HFFc6 (cell line): ENCODE data around the gene POGK. TPM values are rescaled to one million over a fixed set of nuclear protein-coding genes. Genes with fewer than 3 reads are reported as not detected.
A peak's percentile ranks its signal among the peaks of the same experiment; 100 is the strongest.
"Not testable (repeated sequence)": the region's sequence is repeated elsewhere in the genome, so short reads cannot be mapped to it uniquely, and the experiment has no call there.

Experiments
- DNase-seq: peaks from one replicate; pipeline ENCODE4 v3.0.0-alpha.2; 2018
- H3K27ac Mint-ChIP-seq: 2 replicates; pipeline ENCODE4 v1.8.0; 2020; ENCODE audit warnings: mild to moderate bottlenecking, mixed read lengths
- H3K27me3 Mint-ChIP-seq: 2 replicates; pipeline ENCODE4 v1.8.0; 2021; ENCODE audit warnings: mild to moderate bottlenecking, moderate library complexity, mixed read lengths; ENCODE audit not compliant: insufficient read depth
- H3K36me3 Mint-ChIP-seq: 2 replicates; pipeline ENCODE4 v1.8.0; 2021; ENCODE audit warnings: low read depth, mixed read lengths
- H3K4me1 Mint-ChIP-seq: 2 replicates; pipeline ENCODE4 v1.8.0; 2020; ENCODE audit warnings: low read depth, mixed read lengths
- H3K4me3 Mint-ChIP-seq: 2 replicates; pipeline ENCODE4 v1.8.0; 2020; ENCODE audit warnings: mild to moderate bottlenecking, moderate library complexity, mixed read lengths
- H3K9me3 Mint-ChIP-seq: 2 replicates; pipeline ENCODE4 v1.8.0; 2020; ENCODE audit warnings: mild to moderate bottlenecking, mixed read lengths
- total RNA-seq, 6 experiments: library from RNA; stranded (reverse); fragmentation: NEBNext Ultra II Directional; extraction: Animal tissue kit (Norgen Biotek cat#: 25700); gene quantifications; 2 replicates in 1 of 6; 3 replicates in 5 of 6; pipeline ENCODE4 v1.2.3, GENCODE V29; 2021
- TF ChIP-seq, protein P1 (sequence below): fragments of 200-600 bp; sonication (generic); IDR thresholded peaks from 2 replicates; pipeline ENCODE4 v1.5.0; 2021; ENCODE audit warnings: antibody characterized with exemption, mild to moderate bottlenecking

POGK gene
- total RNA-seq, 6 experiments from 2014 or later, result 27.6 to 36.3 (median 29.4) TPM

DNA sequence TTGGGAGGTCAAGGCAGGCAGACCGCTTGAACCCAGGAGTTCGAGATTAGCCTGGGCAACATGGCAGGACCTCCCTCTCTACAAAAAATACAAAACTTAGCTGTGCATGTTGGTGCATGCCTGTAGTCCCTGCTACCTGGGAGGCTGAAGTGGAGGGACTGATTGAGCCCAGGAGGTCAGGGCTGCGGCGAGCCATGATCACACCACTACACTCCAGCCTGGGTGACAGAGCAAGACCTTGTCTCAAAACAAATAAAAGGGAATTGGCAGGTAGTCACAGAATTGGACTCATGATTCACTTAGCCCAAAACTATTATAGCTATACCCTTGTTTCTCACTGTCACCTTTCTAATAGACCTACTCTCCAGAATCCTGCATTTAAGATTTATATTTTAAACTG is 31.3 kb downstream of the POGK start:
- no peak overlapping the region for H3K27ac Mint-ChIP-seq
- DNase-seq, result no peak
- peaks cover 23% of the 10 kb centered on the region for H3K4me1 Mint-ChIP-seq
- H3K9me3 Mint-ChIP-seq, result no peaks in the 10 kb centered on the region
- peaks cover 10% of the 10 kb centered on the region; the same call in 1 of the 2 replicates for H3K36me3 Mint-ChIP-seq
- no peak overlapping the region for H3K4me3 Mint-ChIP-seq
- TF ChIP-seq, protein P1, sequence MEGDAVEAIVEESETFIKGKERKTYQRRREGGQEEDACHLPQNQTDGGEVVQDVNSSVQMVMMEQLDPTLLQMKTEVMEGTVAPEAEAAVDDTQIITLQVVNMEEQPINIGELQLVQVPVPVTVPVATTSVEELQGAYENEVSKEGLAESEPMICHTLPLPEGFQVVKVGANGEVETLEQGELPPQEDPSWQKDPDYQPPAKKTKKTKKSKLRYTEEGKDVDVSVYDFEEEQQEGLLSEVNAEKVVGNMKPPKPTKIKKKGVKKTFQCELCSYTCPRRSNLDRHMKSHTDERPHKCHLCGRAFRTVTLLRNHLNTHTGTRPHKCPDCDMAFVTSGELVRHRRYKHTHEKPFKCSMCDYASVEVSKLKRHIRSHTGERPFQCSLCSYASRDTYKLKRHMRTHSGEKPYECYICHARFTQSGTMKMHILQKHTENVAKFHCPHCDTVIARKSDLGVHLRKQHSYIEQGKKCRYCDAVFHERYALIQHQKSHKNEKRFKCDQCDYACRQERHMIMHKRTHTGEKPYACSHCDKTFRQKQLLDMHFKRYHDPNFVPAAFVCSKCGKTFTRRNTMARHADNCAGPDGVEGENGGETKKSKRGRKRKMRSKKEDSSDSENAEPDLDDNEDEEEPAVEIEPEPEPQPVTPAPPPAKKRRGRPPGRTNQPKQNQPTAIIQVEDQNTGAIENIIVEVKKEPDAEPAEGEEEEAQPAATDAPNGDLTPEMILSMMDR, result no peak
- no peaks in the 10 kb centered on the region; the same call in none of the 2 replicates for H3K27me3 Mint-ChIP-seq

DNA sequence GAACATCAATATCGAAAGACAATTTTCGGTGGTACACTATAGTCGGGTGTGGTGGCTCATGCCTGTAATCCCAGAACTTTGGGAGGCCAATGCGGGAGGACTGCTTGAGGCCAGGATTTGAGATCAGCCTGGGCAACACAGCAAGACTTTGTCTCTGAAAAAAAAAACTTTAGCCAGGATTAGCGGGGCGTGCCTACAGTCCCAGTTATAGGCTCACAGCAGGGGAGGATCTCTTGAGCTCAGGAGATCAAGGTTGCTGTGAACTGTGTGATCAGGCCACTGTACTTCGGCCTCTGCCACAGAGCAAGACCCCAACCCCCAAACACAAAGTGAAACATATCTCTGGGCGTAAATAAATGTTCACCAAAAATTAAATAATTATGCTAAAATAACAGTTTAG is 35.2 kb downstream of the POGK start:
- Mint-ChIP-seq H3K9me3 (peaks cover 4% of the 10 kb centered on the region; the same call in 1 of the 2 replicates), H3K27me3 (no peaks in the 10 kb centered on the region; the same call in 1 of the 2 replicates), H3K27ac (no peak overlapping the region), H3K4me3 (peak overlapping the region; percentile 94), H3K4me1 (peaks cover 31% of the 10 kb centered on the region), H3K36me3 (peaks cover 4% of the 10 kb centered on the region; the same call in 1 of the 2 replicates)
- no peak for DNase-seq
- TF ChIP-seq, protein P1, result no peak

DNA sequence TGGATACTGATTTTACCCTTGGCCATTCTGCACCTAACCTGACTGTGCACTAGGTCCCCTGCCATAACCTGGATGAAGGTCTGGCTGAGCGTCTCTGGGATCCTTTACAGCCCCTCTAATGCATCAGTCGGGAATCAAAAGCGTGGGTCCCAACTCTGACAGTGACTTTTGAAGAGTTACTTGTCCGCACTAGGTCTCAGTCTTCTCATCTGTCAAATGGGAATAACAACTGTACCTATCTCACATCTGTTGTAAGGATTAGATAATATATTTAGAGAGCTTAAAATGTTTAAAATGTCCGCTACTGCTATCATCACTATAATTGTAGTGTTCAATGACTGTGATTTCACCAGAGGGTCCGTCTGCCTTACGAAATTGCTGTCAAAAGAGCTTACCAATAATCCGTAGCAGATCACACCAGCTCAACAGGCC is 36.0 kb downstream of the POGK start:
- Mint-ChIP-seq H3K4me1 (peaks cover 31% of the 10 kb centered on the region), H3K4me3 (peak overlapping the region; percentile 94), H3K27me3 (no peaks in the 10 kb centered on the region; the same call in 1 of the 2 replicates), H3K9me3 (peaks cover 4% of the 10 kb centered on the region; the same call in 1 of the 2 replicates), H3K36me3 (peaks cover 4% of the 10 kb centered on the region; the same call in 1 of the 2 replicates), H3K27ac (peak overlapping the region; percentile 72)
- DNase-seq, result no peak
- TF ChIP-seq, protein P1, result no peak

DNA sequence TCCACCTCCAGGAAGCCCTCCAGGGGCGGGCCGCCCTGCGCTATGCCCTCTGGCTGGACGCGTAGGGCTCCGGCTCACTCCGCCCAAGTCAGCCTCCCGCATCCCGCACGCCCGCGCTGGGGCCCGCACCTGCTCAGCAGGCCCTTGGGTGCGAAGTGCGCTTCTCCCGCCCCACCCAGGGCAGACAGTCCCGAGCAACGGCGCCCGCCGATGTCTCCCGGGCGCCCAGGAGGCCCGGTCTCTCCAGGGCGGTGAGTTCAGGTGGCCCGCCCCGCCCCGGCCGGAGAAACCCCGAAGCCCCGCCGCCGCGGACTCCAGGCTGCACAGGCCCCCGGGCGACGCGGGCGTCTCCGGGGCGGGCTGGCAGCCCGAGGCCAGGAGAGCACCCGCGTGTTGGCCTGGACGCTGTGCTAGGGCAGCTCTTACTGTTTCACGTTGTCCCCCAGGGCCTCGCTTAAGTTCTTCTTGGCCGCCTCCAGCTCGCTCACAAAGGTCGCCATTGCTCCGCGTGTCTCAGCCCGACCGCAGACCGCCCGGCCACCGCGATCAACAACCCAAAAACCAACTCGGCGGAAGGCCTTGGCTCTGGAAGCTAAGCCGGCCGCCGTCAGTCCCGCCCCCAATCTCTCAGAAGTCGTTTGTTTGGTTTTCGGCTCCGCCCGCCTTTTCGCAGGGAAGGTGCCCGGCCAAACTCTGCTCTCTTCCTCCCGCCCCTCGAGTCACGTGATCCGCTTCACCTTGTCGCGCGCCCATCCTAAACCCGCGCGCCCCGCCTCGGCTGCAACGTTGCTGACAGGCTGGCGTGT is 36.7 kb downstream of the POGK start, which contains the start of gene TADA1:
TSS of gene TADA1 (minus strand) at position 531 of the 806 bp plus-strand sequence. CDS start at position 500, 31 bp downstream.
- peak within 1 kb of the TSS; percentile 94 for H3K27ac Mint-ChIP-seq
- H3K4me1 Mint-ChIP-seq, result peaks cover 31% of the 10 kb centered on the region
- peaks cover 4% of the 10 kb centered on the region; the same call in 1 of the 2 replicates for H3K36me3 Mint-ChIP-seq
- DNase-seq, result peak; percentile 97
- peaks cover 4% of the 10 kb centered on the region; the same call in 1 of the 2 replicates for H3K9me3 Mint-ChIP-seq
- peak within 1 kb of the TSS; percentile 94 for H3K4me3 Mint-ChIP-seq
- TF ChIP-seq, protein P1, result no peak
- no peaks in the 10 kb centered on the region; the same call in 1 of the 2 replicates for H3K27me3 Mint-ChIP-seq

DNA sequence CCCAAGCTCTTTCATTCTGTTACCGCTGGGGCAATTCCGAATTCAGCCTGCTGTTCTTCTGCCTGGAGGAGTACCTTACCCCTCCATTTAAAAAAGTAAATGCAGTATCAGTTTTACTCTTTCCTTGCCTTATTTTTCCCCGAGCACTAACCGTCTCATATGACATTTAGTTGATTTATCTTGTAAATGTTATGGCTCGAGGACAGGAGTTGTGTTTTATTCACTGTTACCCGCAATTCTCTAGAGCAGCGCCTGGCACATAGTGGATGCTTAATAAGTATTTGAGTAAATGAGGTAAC is 37.2 kb downstream of the POGK start:
- Mint-ChIP-seq H3K27me3 (no peaks in the 10 kb centered on the region; the same call in 1 of the 2 replicates), H3K9me3 (peaks cover 4% of the 10 kb centered on the region; the same call in 1 of the 2 replicates), H3K4me1 (peaks cover 31% of the 10 kb centered on the region), H3K36me3 (peaks cover 4% of the 10 kb centered on the region; the same call in 1 of the 2 replicates), H3K27ac (peak overlapping the region; percentile 94), H3K4me3 (peak overlapping the region; percentile 94)
- TF ChIP-seq, protein P1, result peak; percentile 48
- no peak for DNase-seq

DNA sequence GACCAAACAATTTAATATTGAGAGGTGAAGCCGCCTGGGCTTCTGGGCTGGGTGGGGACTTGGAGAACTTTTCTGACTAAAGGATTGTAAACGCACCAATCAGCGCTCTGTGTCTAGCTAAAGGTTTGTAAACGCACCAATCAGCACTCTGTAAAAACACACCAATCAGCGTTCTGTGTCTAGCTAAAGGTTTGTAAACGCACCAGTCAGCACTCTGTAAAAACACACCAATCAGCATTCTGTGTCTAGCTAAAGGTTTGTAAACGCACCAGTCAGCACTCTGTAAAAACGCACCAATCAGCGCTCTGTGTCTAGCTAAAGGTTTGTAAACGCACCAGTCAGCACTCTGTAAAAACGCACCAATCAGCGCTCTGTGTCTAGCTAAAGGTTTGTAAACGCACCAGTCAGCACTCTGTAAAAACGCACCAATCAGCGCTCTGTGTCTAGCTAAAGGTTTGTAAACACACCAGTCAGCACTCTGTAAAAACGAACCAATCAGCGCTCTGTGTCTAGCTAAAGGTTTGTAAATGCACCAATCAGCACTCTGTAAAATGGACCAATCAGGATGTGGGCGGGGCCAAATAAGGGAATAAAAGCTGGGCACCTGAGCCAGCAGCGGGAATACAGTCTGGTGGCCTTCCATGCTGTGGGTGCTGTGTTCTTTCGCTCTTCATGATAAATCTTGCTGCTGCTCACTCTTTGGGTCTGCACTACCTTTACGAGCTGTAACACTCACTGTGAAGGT is 39.1 kb downstream of the POGK start:
- DNase-seq, H3K9me3 Mint-ChIP-seq, H3K4me3 Mint-ChIP-seq, H3K27ac Mint-ChIP-seq, H3K27me3 Mint-ChIP-seq, H3K36me3 Mint-ChIP-seq: not testable (repeated sequence)
- peaks cover 19% of the 10 kb centered on the region for H3K4me1 Mint-ChIP-seq
